NCI-H510A (cell line): ENCODE data around the gene TBX4.

Experiments
- DNase-seq: peaks from one replicate; lab custom pipeline; 2025; lab: John Stamatoyannopoulos, UW

The TBX4 gene

DNA sequence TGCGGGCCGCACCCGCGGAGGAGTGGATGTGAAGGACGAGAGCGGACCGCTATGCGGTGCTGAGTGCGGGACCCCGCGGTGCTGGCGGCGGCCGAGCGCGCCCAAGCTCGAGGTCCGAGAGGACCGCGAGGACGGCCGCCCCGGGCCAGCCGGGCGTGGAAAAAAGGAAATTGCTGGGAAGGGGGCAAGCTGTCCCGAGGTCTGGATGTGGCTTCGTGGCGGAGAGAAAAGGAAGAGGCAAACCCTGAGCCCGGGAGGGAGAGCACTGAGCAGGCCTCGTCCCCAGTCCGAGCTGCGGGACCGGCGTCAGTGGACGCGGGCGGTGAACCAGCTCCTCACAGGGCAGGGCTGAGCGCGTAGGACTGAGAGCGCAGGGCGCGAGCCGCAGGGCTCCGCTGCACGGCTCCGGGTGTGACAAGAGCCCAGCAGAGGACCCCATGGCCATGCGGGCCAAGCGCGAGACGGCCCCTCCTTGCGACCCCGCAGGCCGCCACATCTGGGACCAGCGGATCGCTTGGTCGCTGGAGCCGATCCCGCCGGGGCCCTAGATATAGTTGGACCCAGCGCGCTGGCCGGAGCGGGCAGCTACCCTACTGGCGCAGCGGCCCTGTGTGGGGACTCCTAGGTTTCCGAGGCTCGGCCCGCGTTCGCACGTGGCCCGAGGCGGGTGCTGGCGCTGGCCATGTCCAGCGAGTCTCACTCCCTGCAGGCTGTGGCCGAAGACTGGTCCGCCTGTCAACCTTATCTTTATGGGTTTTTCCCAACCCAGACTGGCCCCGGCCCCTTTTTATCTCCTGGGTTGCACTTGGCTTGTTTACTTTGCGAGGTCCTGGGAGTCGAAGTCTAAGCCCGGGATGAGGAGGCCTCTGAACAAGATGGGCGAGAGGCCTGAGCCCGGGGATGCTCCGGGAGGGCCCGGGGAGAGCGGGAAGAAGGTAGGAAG, 2.4 kb downstream of the TBX4 start:
- DNase-seq, result no peak

- no peak for DNase-seq
Observed at GRCh38 chr17:61455324-61456060, 3.3 kb downstream of the TBX4 start.

DNA sequence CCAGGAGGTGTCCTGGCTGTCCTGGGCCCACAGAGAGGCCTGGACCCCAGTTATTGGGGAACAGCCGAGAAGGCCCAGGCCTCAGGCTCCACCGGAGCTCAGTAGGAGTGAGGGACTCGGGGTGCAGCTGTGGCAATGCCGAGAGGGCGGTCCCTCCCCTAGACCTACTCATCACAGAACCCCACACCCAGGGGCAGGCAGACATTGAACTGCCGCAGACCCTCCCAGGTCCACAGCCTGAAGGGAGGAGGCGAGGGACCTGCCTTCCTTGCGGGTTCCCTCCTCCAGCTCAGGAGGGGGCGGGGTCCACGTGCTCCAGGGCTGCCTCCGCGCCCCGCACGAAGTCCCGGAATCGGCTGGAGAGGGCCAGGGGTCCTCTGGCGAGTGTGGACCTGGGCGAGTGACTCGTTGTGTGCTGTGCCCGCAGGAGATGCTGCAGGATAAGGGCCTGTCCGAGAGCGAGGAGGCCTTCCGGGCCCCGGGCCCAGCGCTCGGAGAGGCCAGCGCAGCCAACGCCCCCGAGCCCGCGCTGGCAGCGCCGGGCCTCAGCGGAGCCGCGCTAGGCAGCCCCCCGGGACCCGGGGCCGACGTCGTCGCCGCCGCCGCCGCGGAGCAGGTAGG, 3.9 kb downstream of the TBX4 start:
- DNase-seq, result no peak

DNA sequence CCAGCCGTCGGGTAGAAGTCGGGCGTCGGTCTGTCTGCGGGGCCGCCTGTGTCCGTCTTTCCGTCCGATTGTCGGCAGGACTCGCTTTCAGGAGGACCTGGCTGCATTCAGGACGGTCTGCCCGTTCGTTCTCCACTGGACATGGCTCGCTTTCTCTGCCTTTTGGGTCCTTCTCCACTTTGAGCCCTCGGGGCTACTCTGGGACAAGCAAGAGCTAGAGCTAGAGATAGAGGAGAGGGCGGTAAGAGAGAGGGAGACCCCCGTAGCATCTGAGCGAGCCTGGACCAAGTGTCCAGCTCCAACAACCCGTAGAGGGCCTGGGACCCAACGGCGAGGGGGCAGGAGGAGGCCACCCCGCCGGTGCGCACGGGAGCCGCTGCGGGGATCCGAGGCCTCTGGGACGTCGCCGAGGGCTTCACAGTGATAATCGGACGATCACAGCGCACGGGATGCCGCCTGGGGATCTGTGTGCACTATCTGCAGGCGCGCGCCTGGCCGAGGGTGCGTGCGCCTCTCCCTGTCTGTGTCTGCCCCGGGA, 4.5 kb downstream of the TBX4 start:
- DNase-seq, result no peak

DNA sequence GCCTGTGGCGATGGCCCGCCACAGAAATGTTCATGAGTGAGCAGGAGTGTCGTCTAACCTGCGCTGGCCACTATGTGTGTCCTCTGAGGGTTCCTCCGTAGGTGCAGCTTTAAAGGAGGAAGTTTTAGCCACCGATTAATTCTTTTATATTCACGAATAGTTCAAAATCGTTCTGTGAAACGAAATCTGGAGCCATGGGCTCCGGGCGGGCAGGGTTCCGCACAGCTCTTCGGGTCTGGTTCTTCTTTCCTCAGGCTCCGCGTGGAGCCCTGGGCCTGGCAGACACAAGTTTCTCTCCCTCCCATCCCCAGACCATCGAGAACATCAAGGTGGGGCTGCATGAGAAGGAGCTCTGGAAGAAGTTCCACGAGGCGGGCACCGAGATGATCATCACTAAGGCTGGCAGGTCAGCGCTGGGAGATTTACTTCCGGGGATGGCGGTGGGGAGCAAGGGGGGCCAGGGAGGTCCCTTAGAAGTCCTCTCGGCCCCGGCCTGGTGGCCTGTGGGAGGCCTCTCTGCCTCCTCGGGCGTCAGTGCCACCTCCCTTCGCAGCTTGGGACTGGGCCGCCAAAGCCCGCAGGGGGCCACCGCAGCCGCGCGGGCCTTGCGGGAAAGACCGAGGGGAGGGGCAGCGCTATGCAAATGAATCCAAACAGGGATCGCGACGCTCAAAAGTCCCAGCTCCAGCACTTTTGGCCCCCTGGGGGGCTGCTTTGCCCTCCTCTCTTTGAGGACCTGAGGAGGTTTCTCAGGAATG, 5.2 kb downstream of the TBX4 start:
- no peak for DNase-seq

DNA sequence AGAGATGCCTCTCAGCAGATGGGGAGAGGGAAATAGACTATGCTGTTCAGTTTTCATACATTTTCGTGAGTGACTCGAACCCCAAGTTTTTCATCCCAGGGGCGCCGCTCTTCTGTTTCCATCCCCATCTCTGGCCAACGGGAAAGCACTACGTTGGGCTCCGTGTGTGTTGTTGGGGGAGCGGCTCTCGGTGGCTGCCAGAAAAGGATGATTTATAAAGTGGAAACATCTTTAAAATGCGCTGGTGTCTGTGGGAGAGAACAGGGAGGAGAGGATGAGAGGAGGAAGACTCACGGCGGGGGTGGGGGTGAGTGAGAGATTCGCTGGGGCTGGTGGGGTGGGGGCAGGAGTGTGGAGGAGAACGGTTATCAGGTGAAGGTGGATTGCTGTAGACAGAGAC, 5.8 kb downstream of the TBX4 start:
- DNase-seq, result no peak

DNA sequence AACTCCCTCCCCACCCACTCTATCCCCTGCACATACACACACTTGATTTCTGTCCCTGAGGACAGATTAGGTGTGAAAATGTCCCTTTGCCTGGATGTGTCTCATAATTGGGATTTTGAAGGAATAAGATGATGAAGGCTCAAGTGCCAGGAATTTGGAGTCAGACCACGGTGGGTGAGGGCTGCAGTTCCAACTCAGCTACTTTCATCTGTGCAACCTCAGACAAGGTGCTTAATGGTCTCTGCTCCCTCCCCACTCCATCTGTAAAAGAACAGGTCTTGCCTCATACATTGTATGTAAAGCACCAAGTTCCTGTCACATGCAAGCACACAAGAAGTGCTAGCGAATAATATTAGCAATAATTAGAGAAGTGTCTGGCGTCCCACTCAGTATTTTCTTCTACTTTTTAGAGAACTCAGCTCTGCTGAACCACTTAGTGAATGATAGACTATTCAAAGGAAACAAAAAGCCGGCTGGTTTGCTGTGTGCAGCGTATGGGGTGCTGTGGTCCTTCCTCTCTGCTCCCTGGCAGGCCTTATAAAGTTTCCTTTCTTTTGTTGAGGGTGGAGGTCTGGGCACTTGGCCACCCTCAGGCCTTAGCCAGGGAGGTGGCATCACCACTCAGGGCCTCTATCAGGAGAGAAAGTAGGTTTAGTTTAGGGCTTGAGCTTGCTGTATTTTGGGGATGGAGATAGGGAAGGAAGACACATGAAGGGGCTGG, 6.4 kb downstream of the TBX4 start:
- DNase-seq, result no peak

GRCh38 chr17:61459142-61459809, 7.1 kb downstream of the TBX4 start:
- DNase-seq, result no peak

GRCh38 chr17:61459939-61460718, 7.9 kb downstream of the TBX4 start:
- DNase-seq, result no peak

DNA sequence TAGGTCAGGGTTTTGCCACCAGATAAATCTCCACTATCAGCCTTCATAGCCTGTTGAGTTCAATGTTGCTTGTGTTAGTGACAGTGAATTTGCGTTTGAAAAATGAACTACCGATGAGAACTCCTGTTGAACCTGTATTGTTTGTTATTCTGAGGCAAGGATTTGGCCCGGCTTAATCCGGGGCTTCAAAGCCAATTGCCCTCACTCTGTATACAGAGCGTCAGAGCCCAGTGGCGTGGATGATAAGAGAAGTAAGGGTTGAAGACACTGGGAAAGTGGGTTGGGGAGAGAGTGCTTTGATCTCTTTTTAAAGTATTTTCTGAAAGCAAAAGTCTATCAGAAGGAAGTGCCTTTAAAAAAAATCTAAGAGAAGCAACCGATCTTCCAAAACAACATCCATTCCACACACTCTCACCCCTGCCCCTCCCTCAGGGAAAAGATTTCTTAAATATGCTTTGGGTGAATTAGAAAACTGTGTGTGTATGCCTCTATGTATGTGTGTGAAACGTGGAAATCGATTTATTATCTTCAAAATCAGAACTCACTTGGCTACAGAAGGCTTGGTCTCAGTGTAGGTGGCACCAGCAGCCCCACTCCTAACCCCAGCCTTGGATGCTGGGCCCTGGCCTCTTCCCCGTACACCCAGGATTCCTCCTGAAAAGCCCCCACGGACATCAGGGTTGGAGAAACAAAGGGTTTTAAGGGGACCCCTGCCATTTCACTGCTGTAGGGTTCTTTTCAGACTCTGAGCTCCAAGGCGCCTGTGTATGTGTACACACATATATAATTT, 8.8 kb downstream of the TBX4 start:
- no peak for DNase-seq

DNA sequence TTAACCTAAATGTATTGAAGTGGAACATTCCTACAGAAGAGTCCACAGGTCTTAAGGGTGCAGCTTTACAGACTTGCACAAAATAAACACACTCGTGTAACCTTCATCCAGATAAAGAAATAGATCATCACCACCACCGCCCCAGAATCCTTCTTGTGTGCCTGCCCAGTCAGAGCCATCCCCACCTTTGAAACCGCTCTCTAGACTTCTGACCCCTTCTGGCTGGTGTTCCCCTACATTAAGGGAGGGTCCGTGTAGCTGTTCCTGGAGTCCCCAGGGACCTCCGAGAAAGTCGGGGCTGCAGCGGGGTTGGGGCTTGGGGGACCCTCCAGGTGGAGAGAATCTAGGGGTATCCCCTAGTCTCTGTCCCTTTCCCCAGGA, 9.4 kb downstream of the TBX4 start:
- DNase-seq, result no peak

GRCh38 chr17:61461967-61462718, 9.9 kb downstream of the TBX4 start:
- DNase-seq, result no peak

- no peak for DNase-seq
Observed at GRCh38 chr17:61462719-61463315, 10.6 kb downstream of the TBX4 start.

DNA sequence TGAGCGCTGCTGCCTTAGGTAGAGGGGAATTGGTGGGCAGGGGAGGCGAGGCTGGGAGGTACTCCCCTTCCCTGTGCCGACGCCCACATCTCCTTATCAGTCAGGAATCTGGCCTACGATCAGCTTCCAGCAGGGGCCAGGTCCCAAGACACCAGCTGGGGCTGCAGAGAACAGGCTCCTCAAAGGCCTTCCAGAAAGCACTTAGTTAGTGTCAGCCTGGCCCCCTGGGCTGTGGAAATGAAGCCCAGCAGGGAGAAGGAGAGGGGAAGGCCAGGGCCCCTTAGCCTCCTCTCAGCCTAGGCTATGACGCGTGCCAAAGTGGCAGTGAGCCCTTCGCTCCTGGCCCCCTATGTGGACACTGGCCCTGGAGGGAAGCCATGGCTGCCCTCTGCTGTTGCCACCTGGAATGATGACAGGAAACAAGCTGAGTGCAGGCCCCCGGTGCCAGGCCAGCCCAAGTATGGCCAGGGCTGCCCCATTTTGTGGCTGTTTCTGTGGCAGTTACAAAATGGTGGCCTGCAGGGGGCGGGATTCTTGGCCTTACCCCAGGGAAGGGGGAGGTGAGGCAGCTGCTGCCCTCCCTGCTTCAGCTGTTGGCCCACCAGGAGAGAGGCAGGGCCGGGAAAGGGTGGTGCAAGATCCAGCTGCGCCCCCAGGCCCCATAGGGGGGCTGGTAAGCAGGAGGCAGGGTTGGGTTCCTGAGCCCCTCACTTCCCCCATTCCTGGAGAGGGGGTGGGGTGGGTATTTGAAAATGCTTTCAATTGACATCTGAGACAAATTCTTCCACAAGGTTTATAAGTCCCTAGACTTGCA, 11.3 kb downstream of the TBX4 start:
- DNase-seq, result no peak

- DNase-seq, result no peak
Observed at GRCh38 chr17:61464130-61464842, 12.1 kb downstream of the TBX4 start.

GRCh38 chr17:61464843-61465180, 12.6 kb downstream of the TBX4 start:
- DNase-seq, result no peak
